Endothelial cell of umbilical vein (primary cell): ENCODE measurements around the gene NUDCD3. TPM values are rescaled to one million over a fixed set of nuclear protein-coding genes. Genes with fewer than 3 reads are reported as not detected.

Source experiments
- BruUV-seq: library from RNA; stranded (reverse); fragments of 400-500 nt; replicated peaks from 2 replicates; lab custom pipeline; 2021; lab: Mats Ljungman, UMichigan
- CTCF ChIA-PET: fragments of 300-600, 350-600 bp; sonication (Branson Sonifier 250); formaldehyde crosslinking; loops from one replicate; lab custom pipeline; 2021; ENCODE audit warnings: antibody characterized with exemption, inconsistent platforms; lab: Charles Lee
- POLR2A ChIA-PET: fragments of 300-600, 350-600 bp; sonication (Branson Sonifier 250); formaldehyde crosslinking; loops from one replicate; lab custom pipeline; 2021; ENCODE audit warnings: antibody characterized with exemption, inconsistent platforms; lab: Charles Lee
- DNase-seq: peaks from one replicate; pipeline ENCODE4 v3.0.0-alpha.2; 2011; ENCODE audit warnings: low read depth, low spot score
- FAIRE-seq: peaks from 2 replicates; lab custom pipeline; 2011; peaks lifted over from hg19 to GRCh38; lab: Jason Lieb, UNC
- H2AFZ ChIP-seq: 2 replicates; pipeline ENCODE4 v1.6.0; 2012; ENCODE audit warnings: low read depth, low read length, control low read depth, inconsistent platforms
- H3K27ac ChIP-seq: 2 replicates; pipeline ENCODE4 v1.5.1; 2011; ENCODE audit warnings: low read depth, mild to moderate bottlenecking, control low read depth, low read length, moderate library complexity; ENCODE audit not compliant: insufficient read depth
- H3K27me3 ChIP-seq, 2 experiments: 2 replicates each; pipeline versions ENCODE4 v1.6.0 to v1.6.1; 2011; ENCODE audit warnings: low read length in 2 of 2, mixed read lengths in 1 of 2; ENCODE audit not compliant: control insufficient read depth in 2 of 2, insufficient read depth in 2 of 2
- H3K36me3 ChIP-seq, 2 experiments: 2 replicates in 1 of 2; 3 replicates in 1 of 2; pipeline ENCODE4 v1.5.1; 2011; ENCODE audit warnings: low read length in 2 of 2, mild to moderate bottlenecking in 1 of 2, moderate library complexity in 1 of 2; ENCODE audit not compliant: control insufficient read depth in 2 of 2, insufficient read depth in 2 of 2; ENCODE audit errors: extremely low read depth in 1 of 2
- H3K4me1 ChIP-seq: 3 replicates; pipeline ENCODE4 v1.5.1; 2011; ENCODE audit warnings: mild to moderate bottlenecking, low read length; ENCODE audit not compliant: control insufficient read depth, insufficient read depth; ENCODE audit errors: extremely low read depth
- H3K4me2 ChIP-seq: 2 replicates; pipeline ENCODE4 v1.6.1; 2011; ENCODE audit warnings: low read length, control low read depth, mixed read lengths; ENCODE audit not compliant: insufficient read depth
- H3K4me3 ChIP-seq, 3 experiments: fragments of 200-600 bp in 1 of 3; sonication (generic), shearing (Covaris generic) in 1 of 3; replicated peaks in 1 of 3; 2 replicates each; pipeline ENCODE4 v1.5.1; 2011 to 2016; ENCODE audit warnings: control low read depth in 3 of 3, low read length in 3 of 3, mild to moderate bottlenecking in 2 of 3, inconsistent platforms in 1 of 3, low read depth in 1 of 3, moderate library complexity in 1 of 3; ENCODE audit not compliant: insufficient read depth in 1 of 3
- H3K79me2 ChIP-seq: 2 replicates; pipeline ENCODE4 v1.6.0; 2012; ENCODE audit warnings: low read length, inconsistent platforms; ENCODE audit not compliant: control insufficient read depth, insufficient read depth
- H3K9ac ChIP-seq: replicated peaks from 2 replicates; pipeline ENCODE3; 2011; ENCODE audit warnings: low read length, control low read depth; ENCODE audit not compliant: insufficient read depth; ENCODE audit errors: extremely low read depth
- H3K9me1 ChIP-seq: replicated peaks from 3 replicates; pipeline ENCODE4 v1.6.0; 2011; ENCODE audit warnings: mild to moderate bottlenecking, low read length; ENCODE audit not compliant: control insufficient read depth, insufficient read depth; ENCODE audit errors: extremely low read depth
- H3K9me3 ChIP-seq: replicated peaks from 2 replicates; pipeline ENCODE4 v1.5.1; 2012; ENCODE audit warnings: low read length, inconsistent platforms; ENCODE audit not compliant: control insufficient read depth, insufficient read depth
- H4K20me1 ChIP-seq: replicated peaks from 2 replicates; pipeline ENCODE3; 2011; ENCODE audit warnings: mild to moderate bottlenecking, low read length; ENCODE audit not compliant: control insufficient read depth, insufficient read depth; ENCODE audit errors: extremely low read depth
- EZH2 ChIP-seq: IDR thresholded peaks from 2 replicates; pipeline ENCODE4 v1.6.1; 2012; ENCODE audit warnings: borderline replicate concordance, low read depth, mild to moderate bottlenecking, moderate library complexity, low read length, inconsistent platforms; ENCODE audit not compliant: severe bottlenecking
- FOS ChIP-seq: IDR thresholded peaks from 2 replicates; pipeline ENCODE4 v1.6.1; 2011; ENCODE audit warnings: mild to moderate bottlenecking, low read length, moderate library complexity, borderline replicate concordance; ENCODE audit not compliant: insufficient read depth
- GATA2 ChIP-seq: IDR thresholded peaks from 2 replicates; pipeline ENCODE4 v1.7.0; 2011; ENCODE audit warnings: low read depth, mild to moderate bottlenecking, moderate library complexity, mixed read lengths, low read length; ENCODE audit not compliant: insufficient read length, insufficient read depth
- JUN ChIP-seq: IDR thresholded peaks from 2 replicates; pipeline ENCODE4 v1.6.1; 2011; ENCODE audit warnings: borderline replicate concordance, low read depth; ENCODE audit not compliant: insufficient read length, insufficient read depth
- MYC ChIP-seq: IDR thresholded peaks from one replicate; pipeline ENCODE4 v1.6.1; 2011; ENCODE audit warnings: mild to moderate bottlenecking, low read depth, low read length
- POLR2A ChIP-seq: IDR thresholded peaks from 2 replicates; pipeline ENCODE4 v1.6.1; 2012; ENCODE audit warnings: low read depth, mild to moderate bottlenecking, control low read depth, low read length
- POLR2AphosphoS5 ChIP-seq: IDR thresholded peaks from 2 replicates; pipeline ENCODE4 v1.6.1; 2012; ENCODE audit warnings: low read depth, mild to moderate bottlenecking, control low read depth, low read length, moderate library complexity; ENCODE audit not compliant: insufficient read depth
- dilution Hi-C: fragments of 300-500 bp; cut with MboI; formaldehyde crosslinking; loops from one replicate; pipeline ENCODE4 v1.15.0; 2019; ENCODE audit warnings: low sequenced_read_pairs; ENCODE audit not compliant: extremely low pct_ligation_motif_present
- intact Hi-C: fragments of 100-400 bp; cut with micrococcal nuclease; formaldehyde crosslinking; loops from one replicate; pipeline ENCODE4 v1.10.0; 2022
- polyA plus RNA-seq, 4 experiments: library from polyadenylated mRNA; depleted of rRNA in 3 of 4; stranded (reverse) in 3 of 4; unstranded in 1 of 4; fragments of >200 nt; gene quantifications; 2 replicates each; pipeline versions ENCODE4 v1.2.1 to v1.2.3, GENCODE V29; 2011 to 2012; ENCODE audit warnings: missing spikeins in 1 of 4
- total RNA-seq: library from RNA; stranded (reverse); gene quantifications from 2 replicates; pipeline ENCODE4 v1.2.3, GENCODE V29; 2021
- TF ChIP-seq, protein P1 (sequence below): IDR thresholded peaks from 2 replicates; pipeline ENCODE4 v1.6.1; 2011; ENCODE audit not compliant: insufficient read depth, insufficient read length
- TF ChIP-seq, protein P2 (sequence below), 2 donors: IDR thresholded peaks; 1 replicate in 1 of 2; 2 replicates in 1 of 2; pipeline ENCODE4 v1.5.1; 2011; ENCODE audit warnings: low read length in 2 of 2, mild to moderate bottlenecking in 2 of 2, moderate library complexity in 2 of 2, control low read depth in 1 of 2, inconsistent platforms in 1 of 2, low read depth in 1 of 2; ENCODE audit not compliant: insufficient read depth in 1 of 2; ENCODE audit errors: extremely low read depth in 1 of 2

The NUDCD3 gene
- total and polyA plus RNA-seq, 2 donors (not counting 3 experiments of a cell fraction or from before 2014, with no cell fraction given) = 50.6 to 137 TPM

DNA sequence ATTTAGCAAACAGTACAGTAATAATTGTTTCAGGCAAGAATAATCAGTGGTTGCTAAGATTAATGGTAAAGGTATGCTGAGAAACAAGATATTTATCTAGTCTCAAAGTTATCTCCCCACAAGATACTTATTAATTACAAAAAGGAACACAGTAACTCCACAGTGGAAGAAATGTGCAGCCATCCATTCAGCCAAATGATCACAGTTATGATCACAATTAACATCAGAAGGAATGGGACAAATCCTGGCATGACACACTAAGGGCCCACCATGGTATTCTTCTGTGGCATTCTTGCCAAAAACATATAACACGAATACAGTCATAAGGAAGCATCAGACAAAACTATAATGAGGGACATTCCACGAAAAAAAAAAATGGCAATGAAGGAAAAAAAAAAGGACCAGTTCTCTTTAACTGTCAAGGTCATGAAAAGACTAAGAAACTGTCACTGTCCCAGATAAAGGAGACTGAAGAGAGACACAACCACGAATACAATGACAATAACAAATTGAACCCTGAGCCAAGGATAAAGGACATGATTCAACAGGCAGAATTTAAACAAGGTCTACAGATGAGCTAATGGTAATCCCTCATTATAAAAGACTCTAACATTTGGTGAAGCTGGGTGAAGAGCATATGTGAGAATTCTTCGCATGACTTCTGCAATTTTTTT is 20.9 kb downstream of the NUDCD3 start:
- H3K9me3 ChIP-seq = no peaks in the 10 kb centered on the region
- H4K20me1 ChIP-seq = no peaks in the 10 kb centered on the region
- BruUV-seq = no TSS peak
- no peak overlapping the region for H3K27ac ChIP-seq
- peaks cover 47% of the 10 kb centered on the region for H3K4me1 ChIP-seq
- CTCF ChIA-PET = interaction anchor here (0.7 to 2.4 kb wide), 4 partner anchors 9 to 121 kb away, joined by 3 to 10 read pairs (median 3); no protein-coding TSS in a partner anchor
- H3K27me3 ChIP-seq = no peaks in the 10 kb centered on the region
- no peak overlapping the region for H3K4me3 ChIP-seq
- no peak for TF ChIP-seq POLR2A
- no peak for TF ChIP-seq FOS
- no peak for TF ChIP-seq POLR2AphosphoS5
- TF ChIP-seq, protein P1, sequence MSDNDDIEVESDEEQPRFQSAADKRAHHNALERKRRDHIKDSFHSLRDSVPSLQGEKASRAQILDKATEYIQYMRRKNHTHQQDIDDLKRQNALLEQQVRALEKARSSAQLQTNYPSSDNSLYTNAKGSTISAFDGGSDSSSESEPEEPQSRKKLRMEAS = no peak
- TF ChIP-seq MYC = no peak
- TF ChIP-seq EZH2 = no peak
- TF ChIP-seq JUN = no peak
- TF ChIP-seq GATA2 = no peak
- TF ChIP-seq, protein P2, sequence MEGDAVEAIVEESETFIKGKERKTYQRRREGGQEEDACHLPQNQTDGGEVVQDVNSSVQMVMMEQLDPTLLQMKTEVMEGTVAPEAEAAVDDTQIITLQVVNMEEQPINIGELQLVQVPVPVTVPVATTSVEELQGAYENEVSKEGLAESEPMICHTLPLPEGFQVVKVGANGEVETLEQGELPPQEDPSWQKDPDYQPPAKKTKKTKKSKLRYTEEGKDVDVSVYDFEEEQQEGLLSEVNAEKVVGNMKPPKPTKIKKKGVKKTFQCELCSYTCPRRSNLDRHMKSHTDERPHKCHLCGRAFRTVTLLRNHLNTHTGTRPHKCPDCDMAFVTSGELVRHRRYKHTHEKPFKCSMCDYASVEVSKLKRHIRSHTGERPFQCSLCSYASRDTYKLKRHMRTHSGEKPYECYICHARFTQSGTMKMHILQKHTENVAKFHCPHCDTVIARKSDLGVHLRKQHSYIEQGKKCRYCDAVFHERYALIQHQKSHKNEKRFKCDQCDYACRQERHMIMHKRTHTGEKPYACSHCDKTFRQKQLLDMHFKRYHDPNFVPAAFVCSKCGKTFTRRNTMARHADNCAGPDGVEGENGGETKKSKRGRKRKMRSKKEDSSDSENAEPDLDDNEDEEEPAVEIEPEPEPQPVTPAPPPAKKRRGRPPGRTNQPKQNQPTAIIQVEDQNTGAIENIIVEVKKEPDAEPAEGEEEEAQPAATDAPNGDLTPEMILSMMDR (IDR thresholded peaks at IDR 0.05; ENCODE audit: extremely low read depth in 1 of 2, insufficient read depth in 1 of 2, low read depth in 1 of 2, low read length in 2 of 2) = no peak
- dilution Hi-C loops (no loop called here), intact Hi-C loops (no loop called here)
- no peak overlapping the region for H3K9ac ChIP-seq
- POLR2A ChIA-PET = no interaction called here
- no peak for FAIRE-seq
- no peaks in the 10 kb centered on the region for H3K36me3 ChIP-seq
- H3K9me1 ChIP-seq = no peaks in the 10 kb centered on the region
- no peak overlapping the region for H2AFZ ChIP-seq
- DNase-seq = no peak
- no peak overlapping the region for H3K4me2 ChIP-seq
- H3K79me2 ChIP-seq = peaks cover 59% of the 10 kb centered on the region
